ENCODE measurements around the gene LCN12.
A peak's percentile ranks its signal among the peaks of the same experiment; 100 is the strongest.

The LCN12 gene

GRCh38 chr9:136921307-136921706 is 30.8 kb upstream of the LCN12 start:
- TF ChIP-seq CTCF (IDR thresholded peaks at IDR 0.05) = no peak
- peak overlapping the region; percentile 35 to 56 for H3K27ac ChIP-seq
- DNase-seq (ENCODE audit: low spot score) = no peak
- no peak overlapping the region for H3K4me3 ChIP-seq

GRCh38 chr9:136921718-136922117 is 30.4 kb upstream of the LCN12 start:
- DNase-seq (ENCODE audit: low spot score) = no peak
- Histone ChIP-seq H3K4me3 (no peak overlapping the region), H3K27ac (peak overlapping the region; percentile 35 to 56)
- no peak for TF ChIP-seq CTCF (IDR thresholded peaks at IDR 0.05)

GRCh38 chr9:136922540-136922939 is 29.5 kb upstream of the LCN12 start:
- DNase-seq (ENCODE audit: low spot score) = no peak
- TF ChIP-seq CTCF (IDR thresholded peaks at IDR 0.05) = no peak
- peak overlapping the region; percentile 35 to 56 for H3K27ac ChIP-seq

GRCh38 chr9:136923881-136924280 is 28.2 kb upstream of the LCN12 start:
- Histone ChIP-seq H3K4me3 (no peak overlapping the region), H3K27ac (no peak overlapping the region)
- no peak for TF ChIP-seq CTCF (IDR thresholded peaks at IDR 0.05)
- no peak for DNase-seq (ENCODE audit: low spot score)

More at GRCh38 chr9:136922540-136922939, 29.5 kb upstream of the LCN12 start:
- no peak overlapping the region for H3K4me3 ChIP-seq

- Histone ChIP-seq H3K4me3 (no peak overlapping the region), H3K27ac (peak overlapping the region in 1 of 2 donors; percentile 50)
- no peak for DNase-seq (ENCODE audit: low spot score)
- TF ChIP-seq CTCF (IDR thresholded peaks at IDR 0.05) = no peak
Observed at GRCh38 chr9:136925414-136926153, 26.5 kb upstream of the LCN12 start.

- DNase-seq (ENCODE audit: low spot score) = no peak
- no peak overlapping the region for H3K27ac ChIP-seq
- H3K4me3 ChIP-seq = no peak overlapping the region
- no peak for TF ChIP-seq CTCF (IDR thresholded peaks at IDR 0.05)
Observed at GRCh38 chr9:136926154-136926704, 25.8 kb upstream of the LCN12 start.

GRCh38 chr9:136926749-136927148 is 25.3 kb upstream of the LCN12 start:
- H3K27ac ChIP-seq = no peak overlapping the region
- DNase-seq (ENCODE audit: low spot score) = no peak
- no peak overlapping the region for H3K4me3 ChIP-seq
- no peak for TF ChIP-seq CTCF (IDR thresholded peaks at IDR 0.05)
